HEK293 (cell line): ENCODE data around the gene BCLAF1.

Source experiments
- BCL11A ChIP-seq: fragments of 450-650 bp; formaldehyde crosslinking; IDR thresholded peaks from 2 replicates; pipeline ENCODE4 v1.5.1; 2016; ENCODE audit warnings: low read depth, missing biosample characterization, missing genetic modification characterization
- GLIS2 ChIP-seq: fragments of 450-650 bp; formaldehyde crosslinking; IDR thresholded peaks from 2 replicates; pipeline ENCODE4 v1.5.1; 2016; ENCODE audit warnings: missing biosample characterization, missing genetic modification characterization
- HOXD13 ChIP-seq: sonication (generic); formaldehyde crosslinking; IDR thresholded peaks from 2 replicates; pipeline ENCODE4 v1.8.0; 2022; ENCODE audit warnings: missing genetic modification reagents, borderline replicate concordance
- KLF10 ChIP-seq: fragments of 450-650 bp; IDR thresholded peaks from 2 replicates; pipeline ENCODE4 v1.5.1; 2018; ENCODE audit warnings: missing biosample characterization, mild to moderate bottlenecking, missing genetic modification characterization
- REPIN1 ChIP-seq: fragments of 450-650 bp; formaldehyde crosslinking; IDR thresholded peaks from 2 replicates; pipeline ENCODE4 v1.5.1; 2017; ENCODE audit warnings: missing biosample characterization, missing genetic modification characterization, low read depth
- SCRT2 ChIP-seq: fragments of 450-650 bp; formaldehyde crosslinking; IDR thresholded peaks from 2 replicates; pipeline ENCODE4 v1.5.1; 2016; ENCODE audit warnings: missing biosample characterization, missing genetic modification characterization
- ZEB2 ChIP-seq: fragments of 450-650 bp; formaldehyde crosslinking; IDR thresholded peaks from 2 replicates; pipeline ENCODE4 v1.5.1; 2016; ENCODE audit warnings: missing biosample characterization, missing genetic modification characterization
- ZFHX2 ChIP-seq: fragments of 450-650 bp; formaldehyde crosslinking; conservative IDR thresholded peaks from 2 replicates; pipeline ENCODE4 v1.5.1; 2016; ENCODE audit warnings: missing biosample characterization, missing genetic modification characterization
- ZNF121 ChIP-seq: fragments of 450-650 bp; formaldehyde crosslinking; IDR thresholded peaks from 2 replicates; pipeline ENCODE4 v1.5.1; 2016; ENCODE audit warnings: missing biosample characterization, missing genetic modification characterization
- ZNF133 ChIP-seq: fragments of 450-650 bp; formaldehyde crosslinking; IDR thresholded peaks from 2 replicates; pipeline ENCODE4 v1.5.1; 2016; ENCODE audit warnings: missing biosample characterization, missing genetic modification characterization
- ZNF148 ChIP-seq: fragments of 450-650 bp; formaldehyde crosslinking; IDR thresholded peaks from 2 replicates; pipeline ENCODE4 v1.5.0; 2017; ENCODE audit warnings: missing biosample characterization, missing genetic modification characterization, borderline replicate concordance
- ZNF175 ChIP-seq: fragments of 450-650 bp; formaldehyde crosslinking; IDR thresholded peaks from 2 replicates; pipeline ENCODE4 v1.5.1; 2016; ENCODE audit warnings: missing biosample characterization, missing genetic modification characterization
- ZNF335 ChIP-seq: fragments of 450-650 bp; formaldehyde crosslinking; conservative IDR thresholded peaks from 2 replicates; pipeline ENCODE4 v1.5.1; 2016; ENCODE audit warnings: missing biosample characterization, missing genetic modification characterization
- ZNF350 ChIP-seq: fragments of 450-650 bp; formaldehyde crosslinking; IDR thresholded peaks from 2 replicates; pipeline ENCODE4 v1.5.0; 2017; ENCODE audit warnings: missing biosample characterization, mild to moderate bottlenecking, missing genetic modification characterization
- ZNF514 ChIP-seq: fragments of 450-650 bp; formaldehyde crosslinking; IDR thresholded peaks from 2 replicates; pipeline ENCODE4 v1.5.1; 2016; ENCODE audit warnings: missing biosample characterization, missing genetic modification characterization
- ZNF600 ChIP-seq: fragments of 450-650 bp; formaldehyde crosslinking; IDR thresholded peaks from 2 replicates; pipeline ENCODE4 v1.5.1; 2016; ENCODE audit warnings: missing biosample characterization, missing genetic modification characterization
- ZNF658 ChIP-seq: fragments of 450-650 bp; formaldehyde crosslinking; IDR thresholded peaks from 2 replicates; pipeline ENCODE4; 2016; ENCODE audit warnings: missing biosample characterization, missing genetic modification characterization
- ZNF660 ChIP-seq: fragments of 450-650 bp; IDR thresholded peaks from 2 replicates; pipeline ENCODE4 v1.5.1; 2018; ENCODE audit warnings: missing biosample characterization, mild to moderate bottlenecking, missing genetic modification characterization
- ZNF701 ChIP-seq: fragments of 450-650 bp; formaldehyde crosslinking; IDR thresholded peaks from 2 replicates; pipeline ENCODE4 v1.5.1; 2016; ENCODE audit warnings: missing biosample characterization, missing genetic modification characterization
- ZNF843 ChIP-seq: fragments of 450-650 bp; formaldehyde crosslinking; IDR thresholded peaks from 2 replicates; pipeline ENCODE4 v1.5.1; 2016; ENCODE audit warnings: missing biosample characterization, missing genetic modification characterization
- ZXDB ChIP-seq: fragments of 450-650 bp; formaldehyde crosslinking; IDR thresholded peaks from 2 replicates; pipeline ENCODE4 v1.5.1; 2016; ENCODE audit warnings: missing biosample characterization, missing genetic modification characterization
- TF ChIP-seq, protein P1 (sequence below): fragments of 450-650 bp; formaldehyde crosslinking; conservative IDR thresholded peaks from 2 replicates; pipeline ENCODE4 v1.5.1; 2016; ENCODE audit warnings: low read depth, missing biosample characterization, missing genetic modification characterization
- TF ChIP-seq, protein P2 (sequence below): fragments of 450-650 bp; formaldehyde crosslinking; conservative IDR thresholded peaks from 2 replicates; pipeline ENCODE4 v1.5.1; 2016; ENCODE audit warnings: low read depth, missing biosample characterization, missing genetic modification characterization
- TF ChIP-seq, protein P3 (sequence below): fragments of 450-650 bp; formaldehyde crosslinking; IDR thresholded peaks from 2 replicates; pipeline ENCODE4 v1.5.1; 2017; ENCODE audit warnings: missing biosample characterization, missing genetic modification characterization
- TF ChIP-seq, protein P4 (sequence below): fragments of 450-650 bp; formaldehyde crosslinking; IDR thresholded peaks from 2 replicates; pipeline ENCODE4 v1.5.1; 2016; ENCODE audit warnings: missing biosample characterization, missing genetic modification characterization

The BCLAF1 gene

GRCh38 chr6:136249811-136250685, 39.6 kb downstream of the BCLAF1 start, which contains the start of gene MTFR2 (continued):
- TF ChIP-seq, protein P1, sequence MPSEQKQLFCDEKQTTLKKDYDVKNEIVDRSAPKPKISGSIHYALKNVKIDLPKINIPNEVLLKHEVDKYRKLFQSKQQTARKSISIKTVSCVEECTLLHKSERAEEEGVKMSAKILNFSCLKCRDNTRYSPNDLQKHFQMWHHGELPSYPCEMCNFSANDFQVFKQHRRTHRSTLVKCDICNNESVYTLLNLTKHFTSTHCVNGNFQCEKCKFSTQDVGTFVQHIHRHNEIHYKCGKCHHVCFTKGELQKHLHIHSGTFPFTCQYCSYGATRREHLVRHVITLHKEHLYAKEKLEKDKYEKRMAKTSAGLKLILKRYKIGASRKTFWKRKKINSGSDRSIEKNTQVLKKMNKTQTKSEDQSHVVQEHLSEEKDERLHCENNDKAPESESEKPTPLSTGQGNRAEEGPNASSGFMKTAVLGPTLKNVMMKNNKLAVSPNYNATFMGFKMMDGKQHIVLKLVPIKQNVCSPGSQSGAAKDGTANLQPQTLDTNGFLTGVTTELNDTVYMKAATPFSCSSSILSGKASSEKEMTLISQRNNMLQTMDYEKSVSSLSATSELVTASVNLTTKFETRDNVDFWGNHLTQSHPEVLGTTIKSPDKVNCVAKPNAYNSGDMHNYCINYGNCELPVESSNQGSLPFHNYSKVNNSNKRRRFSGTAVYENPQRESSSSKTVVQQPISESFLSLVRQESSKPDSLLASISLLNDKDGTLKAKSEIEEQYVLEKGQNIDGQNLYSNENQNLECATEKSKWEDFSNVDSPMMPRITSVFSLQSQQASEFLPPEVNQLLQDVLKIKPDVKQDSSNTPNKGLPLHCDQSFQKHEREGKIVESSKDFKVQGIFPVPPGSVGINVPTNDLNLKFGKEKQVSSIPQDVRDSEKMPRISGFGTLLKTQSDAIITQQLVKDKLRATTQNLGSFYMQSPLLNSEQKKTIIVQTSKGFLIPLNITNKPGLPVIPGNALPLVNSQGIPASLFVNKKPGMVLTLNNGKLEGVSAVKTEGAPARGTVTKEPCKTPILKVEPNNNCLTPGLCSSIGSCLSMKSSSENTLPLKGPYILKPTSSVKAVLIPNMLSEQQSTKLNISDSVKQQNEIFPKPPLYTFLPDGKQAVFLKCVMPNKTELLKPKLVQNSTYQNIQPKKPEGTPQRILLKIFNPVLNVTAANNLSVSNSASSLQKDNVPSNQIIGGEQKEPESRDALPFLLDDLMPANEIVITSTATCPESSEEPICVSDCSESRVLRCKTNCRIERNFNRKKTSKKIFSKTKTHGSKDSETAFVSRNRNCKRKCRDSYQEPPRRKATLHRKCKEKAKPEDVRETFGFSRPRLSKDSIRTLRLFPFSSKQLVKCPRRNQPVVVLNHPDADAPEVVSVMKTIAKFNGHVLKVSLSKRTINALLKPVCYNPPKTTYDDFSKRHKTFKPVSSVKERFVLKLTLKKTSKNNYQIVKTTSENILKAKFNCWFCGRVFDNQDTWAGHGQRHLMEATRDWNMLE (tag by site-specific recombination): peak; percentile 73; the same call in 1 of the 2 replicates
- TF ChIP-seq ZNF514 (tag by site-specific recombination) (no peak), SCRT2 (tag by site-specific recombination) (peak; percentile 69; the same call in 1 of the 2 replicates), KLF10 (0 out of 2 replicates have a peak, but pooled peaks have one; percentile 14), ZFHX2 (tag by site-specific recombination) (peak; percentile 73), ZNF133 (no peak), ZNF701 (tag by site-specific recombination) (no peak), HOXD13 (CRISPR knock-in tag) (peak; percentile 64; the same call in 1 of the 2 replicates), ZNF660 (peak; percentile 46; the same call in 1 of the 2 replicates), ZNF121 (peak; percentile 100), ZNF175 (tag by site-specific recombination) (no peak), ZNF843 (tag by site-specific recombination) (peak; percentile 39; the same call in 1 of the 2 replicates), ZNF350 (tag by site-specific recombination) (peak; percentile 67; the same call in 1 of the 2 replicates), ZNF658 (no peak), ZNF600 (peak; percentile 95), GLIS2 (peak; percentile 67), ZXDB (tag by site-specific recombination) (peak; percentile 86), ZNF335 (tag by site-specific recombination) (peak; percentile 87), ZEB2 (peak; percentile 63; the same call in 1 of the 2 replicates), BCL11A (no peak), REPIN1 (tag by site-specific recombination) (no peak), ZNF148 (no peak)
- TF ChIP-seq, protein P2, sequence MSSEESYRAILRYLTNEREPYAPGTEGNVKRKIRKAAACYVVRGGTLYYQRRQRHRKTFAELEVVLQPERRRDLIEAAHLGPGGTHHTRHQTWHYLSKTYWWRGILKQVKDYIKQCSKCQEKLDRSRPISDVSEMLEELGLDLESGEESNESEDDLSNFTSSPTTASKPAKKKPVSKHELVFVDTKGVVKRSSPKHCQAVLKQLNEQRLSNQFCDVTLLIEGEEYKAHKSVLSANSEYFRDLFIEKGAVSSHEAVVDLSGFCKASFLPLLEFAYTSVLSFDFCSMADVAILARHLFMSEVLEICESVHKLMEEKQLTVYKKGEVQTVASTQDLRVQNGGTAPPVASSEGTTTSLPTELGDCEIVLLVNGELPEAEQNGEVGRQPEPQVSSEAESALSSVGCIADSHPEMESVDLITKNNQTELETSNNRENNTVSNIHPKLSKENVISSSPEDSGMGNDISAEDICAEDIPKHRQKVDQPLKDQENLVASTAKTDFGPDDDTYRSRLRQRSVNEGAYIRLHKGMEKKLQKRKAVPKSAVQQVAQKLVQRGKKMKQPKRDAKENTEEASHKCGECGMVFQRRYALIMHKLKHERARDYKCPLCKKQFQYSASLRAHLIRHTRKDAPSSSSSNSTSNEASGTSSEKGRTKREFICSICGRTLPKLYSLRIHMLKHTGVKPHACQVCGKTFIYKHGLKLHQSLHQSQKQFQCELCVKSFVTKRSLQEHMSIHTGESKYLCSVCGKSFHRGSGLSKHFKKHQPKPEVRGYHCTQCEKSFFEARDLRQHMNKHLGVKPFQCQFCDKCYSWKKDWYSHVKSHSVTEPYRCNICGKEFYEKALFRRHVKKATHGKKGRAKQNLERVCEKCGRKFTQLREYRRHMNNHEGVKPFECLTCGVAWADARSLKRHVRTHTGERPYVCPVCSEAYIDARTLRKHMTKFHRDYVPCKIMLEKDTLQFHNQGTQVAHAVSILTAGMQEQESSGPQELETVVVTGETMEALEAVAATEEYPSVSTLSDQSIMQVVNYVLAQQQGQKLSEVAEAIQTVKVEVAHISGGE (tag by site-specific recombination): peak; percentile 78
- TF ChIP-seq, protein P3, sequence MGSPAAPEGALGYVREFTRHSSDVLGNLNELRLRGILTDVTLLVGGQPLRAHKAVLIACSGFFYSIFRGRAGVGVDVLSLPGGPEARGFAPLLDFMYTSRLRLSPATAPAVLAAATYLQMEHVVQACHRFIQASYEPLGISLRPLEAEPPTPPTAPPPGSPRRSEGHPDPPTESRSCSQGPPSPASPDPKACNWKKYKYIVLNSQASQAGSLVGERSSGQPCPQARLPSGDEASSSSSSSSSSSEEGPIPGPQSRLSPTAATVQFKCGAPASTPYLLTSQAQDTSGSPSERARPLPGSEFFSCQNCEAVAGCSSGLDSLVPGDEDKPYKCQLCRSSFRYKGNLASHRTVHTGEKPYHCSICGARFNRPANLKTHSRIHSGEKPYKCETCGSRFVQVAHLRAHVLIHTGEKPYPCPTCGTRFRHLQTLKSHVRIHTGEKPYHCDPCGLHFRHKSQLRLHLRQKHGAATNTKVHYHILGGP (tag by site-specific recombination): no peak
- TF ChIP-seq, protein P4, sequence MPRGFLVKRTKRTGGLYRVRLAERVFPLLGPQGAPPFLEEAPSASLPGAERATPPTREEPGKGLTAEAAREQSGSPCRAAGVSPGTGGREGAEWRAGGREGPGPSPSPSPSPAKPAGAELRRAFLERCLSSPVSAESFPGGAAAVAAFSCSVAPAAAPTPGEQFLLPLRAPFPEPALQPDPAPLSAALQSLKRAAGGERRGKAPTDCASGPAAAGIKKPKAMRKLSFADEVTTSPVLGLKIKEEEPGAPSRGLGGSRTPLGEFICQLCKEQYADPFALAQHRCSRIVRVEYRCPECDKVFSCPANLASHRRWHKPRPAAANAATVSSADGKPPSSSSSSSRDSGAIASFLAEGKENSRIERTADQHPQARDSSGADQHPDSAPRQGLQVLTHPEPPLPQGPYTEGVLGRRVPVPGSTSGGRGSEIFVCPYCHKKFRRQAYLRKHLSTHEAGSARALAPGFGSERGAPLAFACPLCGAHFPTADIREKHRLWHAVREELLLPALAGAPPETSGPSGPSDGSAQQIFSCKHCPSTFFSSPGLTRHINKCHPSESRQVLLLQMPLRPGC (tag by site-specific recombination): peak; percentile 79
